AG09309 (cell line): ENCODE measurements around the gene ROR2.

Source experiments
- DNase-seq: peaks from one replicate; pipeline ENCODE4 v3.0.0-alpha.2; 2010; ENCODE audit warnings: low read depth
- H3K4me3 ChIP-seq: 2 replicates; pipeline ENCODE4 v1.5.1; 2011; ENCODE audit warnings: mild to moderate bottlenecking, low read depth, low read length, moderate library complexity; ENCODE audit not compliant: control insufficient read depth
- CTCF ChIP-seq: IDR thresholded peaks from 2 replicates; pipeline ENCODE4 v1.5.1; 2011; ENCODE audit warnings: mild to moderate bottlenecking, low read depth, low read length, inconsistent platforms; ENCODE audit not compliant: insufficient read depth, control insufficient read depth; ENCODE audit errors: missing control alignments

Gene ROR2

GRCh38 chr9:91583161-91583875, 366.7 kb downstream of the ROR2 start:
- DNase-seq = no peak
- no peak for TF ChIP-seq CTCF
- no peak overlapping the region for H3K4me3 ChIP-seq

- no peak for DNase-seq
- no peak overlapping the region for H3K4me3 ChIP-seq
- no peak for TF ChIP-seq CTCF
Measured at GRCh38 chr9:91582181-91582580, 367.8 kb downstream of the ROR2 start.

- TF ChIP-seq CTCF = no peak
- DNase-seq = no peak
- no peak overlapping the region for H3K4me3 ChIP-seq
Measured at GRCh38 chr9:91580136-91580535, 369.9 kb downstream of the ROR2 start.

- H3K4me3 ChIP-seq = no peak overlapping the region
- no peak for DNase-seq
- TF ChIP-seq CTCF = no peak
Measured at GRCh38 chr9:91578911-91579310, 371.1 kb downstream of the ROR2 start.

- no peak for DNase-seq
- no peak for TF ChIP-seq CTCF
- H3K4me3 ChIP-seq = no peak overlapping the region
Measured at GRCh38 chr9:91577633-91578061, 372.4 kb downstream of the ROR2 start.

GRCh38 chr9:91572811-91573210, 377.2 kb downstream of the ROR2 start:
- no peak for DNase-seq
- no peak overlapping the region for H3K4me3 ChIP-seq
- TF ChIP-seq CTCF = no peak
